OCI-LY3 (cell line): Measurements from ENCODE around the gene MPRIP.

Experiments
- H2AFZ ChIP-seq: fragments of 200-600, 300-600 bp; shearing (Covaris generic); 2 replicates; pipeline ENCODE4 v1.6.0; 2014; ENCODE audit warnings: antibody characterized with exemption, low read depth, low read length
- H3K27ac ChIP-seq: fragments of 200-600, 300-600 bp; sonication (generic); 2 replicates; pipeline ENCODE4 v1.5.1; 2014; ENCODE audit warnings: mild to moderate bottlenecking, low read length, moderate library complexity, mixed read lengths
- H3K27me3 ChIP-seq: fragments of 200-600, 300-600 bp; sonication (generic); 2 replicates; pipeline ENCODE4 v1.6.1; 2014; ENCODE audit warnings: low read depth, low read length, mixed read lengths
- H3K36me3 ChIP-seq: fragments of 200-600, 300-600 bp; sonication (generic); replicated peaks from 2 replicates; pipeline ENCODE3; 2014; ENCODE audit warnings: low read depth, low read length, mixed read lengths
- H3K4me1 ChIP-seq: fragments of 300-600, 200-600 bp; sonication (generic); 2 replicates; pipeline ENCODE4 v1.6.1; 2014; ENCODE audit warnings: low read length, mixed read lengths
- H3K4me2 ChIP-seq: fragments of 200-600, 300-600 bp; sonication (generic); 2 replicates; pipeline ENCODE4 v1.6.1; 2014; ENCODE audit warnings: low read length, mixed read lengths
- H3K4me3 ChIP-seq: fragments of 300-600, 200-600 bp; sonication (generic); 2 replicates; pipeline ENCODE4 v1.5.1; 2014; ENCODE audit warnings: antibody characterized with exemption, mild to moderate bottlenecking, low read length, moderate library complexity
- H3K79me2 ChIP-seq: fragments of 300-600, 200-600 bp; shearing (Covaris generic); 2 replicates; pipeline ENCODE4 v1.6.1; 2014; ENCODE audit warnings: mild to moderate bottlenecking, low read length, mixed read lengths
- H3K9ac ChIP-seq: fragments of 300-600, 200-600 bp; shearing (Covaris generic); 2 replicates; pipeline ENCODE4 v1.6.0; 2014; ENCODE audit warnings: mild to moderate bottlenecking, low read length, moderate library complexity
- H3K9me3 ChIP-seq: fragments of 200-600, 300-600 bp; shearing (Covaris generic); 2 replicates; pipeline ENCODE4 v1.6.1; 2014; ENCODE audit warnings: low read length, mixed read lengths; ENCODE audit not compliant: insufficient read depth
- H4K20me1 ChIP-seq: fragments of 200-600, 300-600 bp; sonication (generic); 2 replicates; pipeline ENCODE4 v1.6.1; 2016; ENCODE audit warnings: low read length, mixed read lengths; ENCODE audit not compliant: insufficient read depth
- CTCF ChIP-seq: fragments of 200-600, 300-600 bp; sonication (generic); IDR thresholded peaks from 2 replicates; pipeline ENCODE4 v1.5.1; 2014; ENCODE audit warnings: antibody characterized with exemption, low read length, low read depth
- EZH2phosphoT487 ChIP-seq: fragments of 200-600 bp; shearing (Covaris generic); IDR thresholded peaks from 2 replicates; pipeline ENCODE4 v1.6.1; 2018; ENCODE audit warnings: antibody characterized with exemption, mixed run types, low read depth

Gene MPRIP

GRCh38 chr17:17078832-17079231 lies 36.6 kb downstream of the MPRIP start:
- H3K4me2 ChIP-seq: no peak overlapping the region
- no peaks in the 10 kb centered on the region for H4K20me1 ChIP-seq
- H3K4me1 ChIP-seq: no peaks in the 10 kb centered on the region
- peaks cover 9% of the 10 kb centered on the region for H3K79me2 ChIP-seq
- TF ChIP-seq EZH2phosphoT487 (no peak), CTCF (no peak)
- no peak overlapping the region for H3K27ac ChIP-seq
- H3K4me3 ChIP-seq: no peak overlapping the region
- H3K9ac ChIP-seq: no peak overlapping the region
- no peak overlapping the region for H2AFZ ChIP-seq
- H3K9me3 ChIP-seq: no peaks in the 10 kb centered on the region
- no peaks in the 10 kb centered on the region for H3K36me3 ChIP-seq
- H3K27me3 ChIP-seq: no peaks in the 10 kb centered on the region

- TF ChIP-seq CTCF (no peak), EZH2phosphoT487 (no peak)
- Histone ChIP-seq H3K27me3 (no peaks in the 10 kb centered on the region), H3K9me3 (no peaks in the 10 kb centered on the region), H3K9ac (no peak overlapping the region), H3K79me2 (peaks cover 4% of the 10 kb centered on the region), H3K4me1 (no peaks in the 10 kb centered on the region), H4K20me1 (no peaks in the 10 kb centered on the region), H3K36me3 (no peaks in the 10 kb centered on the region), H3K4me3 (no peak overlapping the region), H2AFZ (no peak overlapping the region), H3K27ac (no peak overlapping the region), H3K4me2 (no peak overlapping the region)
These were observed 37.1 kb downstream of the MPRIP start for GRCh38 chr17:17079336-17079735.

GRCh38 chr17:17079761-17080160 lies 37.5 kb downstream of the MPRIP start:
- H3K4me1 ChIP-seq: no peaks in the 10 kb centered on the region
- H3K4me2 ChIP-seq: no peak overlapping the region
- no peaks in the 10 kb centered on the region for H3K36me3 ChIP-seq
- H3K9ac ChIP-seq: no peak overlapping the region
- no peaks in the 10 kb centered on the region; the same call in 1 of the 2 replicates for H3K79me2 ChIP-seq
- H3K4me3 ChIP-seq: no peak overlapping the region
- H3K9me3 ChIP-seq: no peaks in the 10 kb centered on the region
- no peaks in the 10 kb centered on the region for H3K27me3 ChIP-seq
- TF ChIP-seq EZH2phosphoT487 (no peak), CTCF (no peak)
- H3K27ac ChIP-seq: no peak overlapping the region
- no peak overlapping the region for H2AFZ ChIP-seq
- no peaks in the 10 kb centered on the region for H4K20me1 ChIP-seq

GRCh38 chr17:17080181-17080631 lies 37.9 kb downstream of the MPRIP start:
- no peaks in the 10 kb centered on the region for H3K9me3 ChIP-seq
- H3K9ac ChIP-seq: no peak overlapping the region
- TF ChIP-seq CTCF: no peak
- no peak for TF ChIP-seq EZH2phosphoT487
- H4K20me1 ChIP-seq: no peaks in the 10 kb centered on the region
- H3K27me3 ChIP-seq: no peaks in the 10 kb centered on the region
- no peak overlapping the region for H2AFZ ChIP-seq
- no peaks in the 10 kb centered on the region for H3K4me1 ChIP-seq
- H3K4me3 ChIP-seq: no peak overlapping the region
- H3K4me2 ChIP-seq: no peak overlapping the region
- no peaks in the 10 kb centered on the region for H3K36me3 ChIP-seq
- no peak overlapping the region for H3K27ac ChIP-seq
- H3K79me2 ChIP-seq: no peaks in the 10 kb centered on the region; the same call in 1 of the 2 replicates
